HEK293T (cell line): ENCODE measurements around the gene TSFM.

Experiments used
- ARNT ChIP-seq: fragments of 450-650 bp; IDR thresholded peaks from 2 replicates; pipeline ENCODE4 v1.6.1; 2017; ENCODE audit warnings: mild to moderate bottlenecking
- BHLHE40 ChIP-seq: fragments of 450-650 bp; IDR thresholded peaks from 2 replicates; pipeline ENCODE4 v1.6.1; 2016; ENCODE audit warnings: mild to moderate bottlenecking, moderate library complexity, borderline replicate concordance
- ELF4 ChIP-seq: fragments of 450-650 bp; IDR thresholded peaks from 2 replicates; pipeline ENCODE4 v1.6.1; 2017; ENCODE audit warnings: antibody characterized with exemption
- FOXA1 ChIP-seq: fragments of 450-650 bp; IDR thresholded peaks from 2 replicates; pipeline ENCODE4 v1.6.1; 2016; ENCODE audit warnings: mild to moderate bottlenecking
- FOXM1 ChIP-seq: fragments of 450-650 bp; IDR thresholded peaks from 2 replicates; pipeline ENCODE4 v1.6.1; 2017; ENCODE audit warnings: mild to moderate bottlenecking, borderline replicate concordance
- HDGF ChIP-seq: fragments of 450-650 bp; IDR thresholded peaks from 2 replicates; pipeline ENCODE4 v1.6.1; 2017; ENCODE audit warnings: antibody characterized with exemption, borderline replicate concordance
- L3MBTL2 ChIP-seq: fragments of 450-650 bp; conservative IDR thresholded peaks from 2 replicates; pipeline ENCODE4 v1.6.1; 2016; ENCODE audit warnings: mild to moderate bottlenecking
- LEF1 ChIP-seq: fragments of 450-650 bp; IDR thresholded peaks from 2 replicates; pipeline ENCODE4 v1.6.1; 2017; ENCODE audit warnings: mild to moderate bottlenecking, borderline replicate concordance
- NFRKB ChIP-seq: fragments of 450-650 bp; IDR thresholded peaks from 2 replicates; pipeline ENCODE4 v1.6.1; 2016; ENCODE audit warnings: mild to moderate bottlenecking, moderate library complexity
- SP1 ChIP-seq: fragments of 450-650 bp; IDR thresholded peaks from 2 replicates; pipeline ENCODE4 v1.6.1; 2017
- SUZ12 ChIP-seq: fragments of 450-650 bp; IDR thresholded peaks from 2 replicates; pipeline ENCODE4 v1.6.1; 2016; ENCODE audit warnings: mild to moderate bottlenecking
- TARDBP ChIP-seq: fragments of 450-650 bp; IDR thresholded peaks from 2 replicates; pipeline ENCODE4 v1.6.1; 2016
- TF ChIP-seq, protein P1 (sequence below): fragments of 450-650 bp; IDR thresholded peaks from 2 replicates; pipeline ENCODE4 v1.6.1; 2016

DNA sequence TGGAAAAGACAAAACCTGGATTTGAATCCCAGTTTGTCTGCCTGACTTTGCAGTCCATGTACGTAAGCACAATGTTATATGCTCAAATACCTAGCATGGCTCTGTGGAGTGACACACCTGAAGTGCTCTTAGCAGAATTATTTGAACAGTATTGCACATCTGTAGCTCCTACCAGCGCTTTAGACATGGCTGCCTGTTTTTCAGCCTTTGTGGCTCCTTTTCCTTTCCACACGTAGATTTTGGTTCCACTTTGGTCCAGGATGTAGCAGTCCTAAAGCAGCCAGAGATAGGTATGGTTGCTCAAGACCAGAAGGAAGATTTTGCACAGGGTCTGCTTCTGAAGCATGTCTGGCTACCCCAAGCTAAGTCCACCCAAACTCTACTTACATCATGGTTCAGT is 26.8 kb downstream of the TSFM start:
- TF ChIP-seq SUZ12 (no peak), NFRKB (no peak), BHLHE40 (no peak), SP1 (no peak), TARDBP (no peak), ELF4 (no peak), HDGF (no peak), LEF1 (no peak), FOXA1 (no peak), FOXM1 (no peak), L3MBTL2 (no peak), ARNT (no peak)
- TF ChIP-seq, protein P1, sequence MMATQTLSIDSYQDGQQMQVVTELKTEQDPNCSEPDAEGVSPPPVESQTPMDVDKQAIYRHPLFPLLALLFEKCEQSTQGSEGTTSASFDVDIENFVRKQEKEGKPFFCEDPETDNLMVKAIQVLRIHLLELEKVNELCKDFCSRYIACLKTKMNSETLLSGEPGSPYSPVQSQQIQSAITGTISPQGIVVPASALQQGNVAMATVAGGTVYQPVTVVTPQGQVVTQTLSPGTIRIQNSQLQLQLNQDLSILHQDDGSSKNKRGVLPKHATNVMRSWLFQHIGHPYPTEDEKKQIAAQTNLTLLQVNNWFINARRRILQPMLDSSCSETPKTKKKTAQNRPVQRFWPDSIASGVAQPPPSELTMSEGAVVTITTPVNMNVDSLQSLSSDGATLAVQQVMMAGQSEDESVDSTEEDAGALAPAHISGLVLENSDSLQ = no peak
